ENCODE results near the gene MYZAP. TPM values are rescaled to one million over a fixed set of nuclear protein-coding genes. Genes with fewer than 3 reads are reported as not detected.

The MYZAP gene
- total RNA-seq, 1 experiment from 2014 or later: 0.68 TPM

GRCh38 chr15:57619746-57620145 is 28.0 kb downstream of the MYZAP start:
- no peak overlapping the region for H3K27ac Mint-ChIP-seq
- H3K9me3 Mint-ChIP-seq: no peaks in the 10 kb centered on the region
- H3K4me3 Mint-ChIP-seq: no peak overlapping the region
- TF ChIP-seq FOXP1 (CRISPR knock-in tag; IDR thresholded peaks at IDR 0.05; ENCODE audit: borderline replicate concordance) (no peak), SOX15 (CRISPR knock-in tag; IDR thresholded peaks at IDR 0.05) (no peak), ZBTB21 (CRISPR knock-in tag; IDR thresholded peaks at IDR 0.05; ENCODE audit: borderline replicate concordance) (no peak), ZNF263 (CRISPR knock-in tag; IDR thresholded peaks at IDR 0.05; ENCODE audit: low read depth) (no peak), ZNF317 (CRISPR knock-in tag; IDR thresholded peaks at IDR 0.05; ENCODE audit: borderline replicate concordance, low read depth) (no peak), OVOL2 (CRISPR knock-in tag; IDR thresholded peaks at IDR 0.05; ENCODE audit: borderline replicate concordance) (no peak)
- POLR2A ChIA-PET: no interaction called here
- H3K36me3 Mint-ChIP-seq: no peaks in the 10 kb centered on the region
- H3K4me1 Mint-ChIP-seq: peaks cover 11% of the 10 kb centered on the region
- CTCF ChIA-PET: interaction anchor here (1.0 to 1.9 kb wide), 6 partner anchors 9 to 53 kb away, joined by 3 to 8 read pairs (median 3); no protein-coding TSS in a partner anchor
- no peak for DNase-seq (ENCODE audit: low spot score)
- ATAC-seq: peak; percentile 79
- H3K27me3 Mint-ChIP-seq (ENCODE audit: low read depth): no peaks in the 10 kb centered on the region

DNA sequence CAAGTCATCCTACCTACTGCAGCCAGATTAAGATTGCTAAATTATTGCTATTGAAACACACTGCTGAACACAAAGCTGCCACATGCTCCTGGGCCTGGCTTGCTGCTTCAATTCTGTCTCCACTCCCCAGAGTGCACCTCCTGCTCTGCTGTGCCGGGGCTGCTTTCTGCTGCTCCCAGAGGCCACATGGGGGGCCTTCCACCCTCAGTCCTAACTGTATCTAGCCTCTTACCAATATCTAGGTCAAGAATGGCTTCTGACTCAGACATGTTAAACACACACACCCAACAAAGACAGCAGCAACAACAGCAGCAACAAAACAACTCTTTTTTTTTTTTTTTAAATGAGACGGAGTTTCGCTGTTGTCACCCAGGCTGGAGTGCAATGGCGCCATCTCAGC is 33.0 kb downstream of the MYZAP start:
- TF ChIP-seq GRHL2 (CRISPR knock-in tag; IDR thresholded peaks at IDR 0.05; ENCODE audit: insufficient replicate concordance, severe bottlenecking): no peak
- TF ChIP-seq ZNF532 (CRISPR knock-in tag; IDR thresholded peaks at IDR 0.05; ENCODE audit: borderline replicate concordance): no peak
- no peak for TF ChIP-seq NR2C2 (CRISPR knock-in tag; IDR thresholded peaks at IDR 0.05)
- TF ChIP-seq NR3C1 (CRISPR knock-in tag; conservative IDR thresholded peaks at IDR 0.05; ENCODE audit: low read depth): no peak
- TF ChIP-seq, protein P1, sequence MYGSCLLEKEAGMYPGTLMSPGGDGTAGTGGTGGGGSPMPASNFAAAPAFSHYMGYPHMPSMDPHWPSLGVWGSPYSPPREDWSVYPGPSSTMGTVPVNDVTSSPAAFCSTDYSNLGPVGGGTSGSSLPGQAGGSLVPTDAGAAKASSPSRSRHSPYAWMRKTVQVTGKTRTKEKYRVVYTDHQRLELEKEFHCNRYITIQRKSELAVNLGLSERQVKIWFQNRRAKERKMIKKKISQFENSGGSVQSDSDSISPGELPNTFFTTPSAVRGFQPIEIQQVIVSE (CRISPR knock-in tag; IDR thresholded peaks at IDR 0.05; ENCODE audit: borderline replicate concordance): no peak
- no peak for TF ChIP-seq EMX1 (CRISPR knock-in tag; IDR thresholded peaks at IDR 0.05)
- no peak for TF ChIP-seq USF1 (CRISPR knock-in tag; IDR thresholded peaks at IDR 0.05)
- TF ChIP-seq, protein P2, sequence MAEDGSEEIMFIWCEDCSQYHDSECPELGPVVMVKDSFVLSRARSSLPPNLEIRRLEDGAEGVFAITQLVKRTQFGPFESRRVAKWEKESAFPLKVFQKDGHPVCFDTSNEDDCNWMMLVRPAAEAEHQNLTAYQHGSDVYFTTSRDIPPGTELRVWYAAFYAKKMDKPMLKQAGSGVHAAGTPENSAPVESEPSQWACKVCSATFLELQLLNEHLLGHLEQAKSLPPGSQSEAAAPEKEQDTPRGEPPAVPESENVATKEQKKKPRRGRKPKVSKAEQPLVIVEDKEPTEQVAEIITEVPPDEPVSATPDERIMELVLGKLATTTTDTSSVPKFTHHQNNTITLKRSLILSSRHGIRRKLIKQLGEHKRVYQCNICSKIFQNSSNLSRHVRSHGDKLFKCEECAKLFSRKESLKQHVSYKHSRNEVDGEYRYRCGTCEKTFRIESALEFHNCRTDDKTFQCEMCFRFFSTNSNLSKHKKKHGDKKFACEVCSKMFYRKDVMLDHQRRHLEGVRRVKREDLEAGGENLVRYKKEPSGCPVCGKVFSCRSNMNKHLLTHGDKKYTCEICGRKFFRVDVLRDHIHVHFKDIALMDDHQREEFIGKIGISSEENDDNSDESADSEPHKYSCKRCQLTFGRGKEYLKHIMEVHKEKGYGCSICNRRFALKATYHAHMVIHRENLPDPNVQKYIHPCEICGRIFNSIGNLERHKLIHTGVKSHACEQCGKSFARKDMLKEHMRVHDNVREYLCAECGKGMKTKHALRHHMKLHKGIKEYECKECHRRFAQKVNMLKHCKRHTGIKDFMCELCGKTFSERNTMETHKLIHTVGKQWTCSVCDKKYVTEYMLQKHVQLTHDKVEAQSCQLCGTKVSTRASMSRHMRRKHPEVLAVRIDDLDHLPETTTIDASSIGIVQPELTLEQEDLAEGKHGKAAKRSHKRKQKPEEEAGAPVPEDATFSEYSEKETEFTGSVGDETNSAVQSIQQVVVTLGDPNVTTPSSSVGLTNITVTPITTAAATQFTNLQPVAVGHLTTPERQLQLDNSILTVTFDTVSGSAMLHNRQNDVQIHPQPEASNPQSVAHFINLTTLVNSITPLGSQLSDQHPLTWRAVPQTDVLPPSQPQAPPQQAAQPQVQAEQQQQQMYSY (CRISPR knock-in tag; IDR thresholded peaks at IDR 0.05): no peak
- TF ChIP-seq, protein P3, sequence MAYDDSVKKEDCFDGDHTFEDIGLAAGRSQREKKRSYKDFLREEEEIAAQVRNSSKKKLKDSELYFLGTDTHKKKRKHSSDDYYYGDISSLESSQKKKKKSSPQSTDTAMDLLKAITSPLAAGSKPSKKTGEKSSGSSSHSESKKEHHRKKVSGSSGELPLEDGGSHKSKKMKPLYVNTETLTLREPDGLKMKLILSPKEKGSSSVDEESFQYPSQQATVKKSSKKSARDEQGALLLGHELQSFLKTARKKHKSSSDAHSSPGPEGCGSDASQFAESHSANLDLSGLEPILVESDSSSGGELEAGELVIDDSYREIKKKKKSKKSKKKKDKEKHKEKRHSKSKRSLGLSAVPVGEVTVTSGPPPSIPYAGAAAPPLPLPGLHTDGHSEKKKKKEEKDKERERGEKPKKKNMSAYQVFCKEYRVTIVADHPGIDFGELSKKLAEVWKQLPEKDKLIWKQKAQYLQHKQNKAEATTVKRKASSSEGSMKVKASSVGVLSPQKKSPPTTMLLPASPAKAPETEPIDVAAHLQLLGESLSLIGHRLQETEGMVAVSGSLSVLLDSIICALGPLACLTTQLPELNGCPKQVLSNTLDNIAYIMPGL (CRISPR knock-in tag; IDR thresholded peaks at IDR 0.05): no peak
- TF ChIP-seq, protein P4, sequence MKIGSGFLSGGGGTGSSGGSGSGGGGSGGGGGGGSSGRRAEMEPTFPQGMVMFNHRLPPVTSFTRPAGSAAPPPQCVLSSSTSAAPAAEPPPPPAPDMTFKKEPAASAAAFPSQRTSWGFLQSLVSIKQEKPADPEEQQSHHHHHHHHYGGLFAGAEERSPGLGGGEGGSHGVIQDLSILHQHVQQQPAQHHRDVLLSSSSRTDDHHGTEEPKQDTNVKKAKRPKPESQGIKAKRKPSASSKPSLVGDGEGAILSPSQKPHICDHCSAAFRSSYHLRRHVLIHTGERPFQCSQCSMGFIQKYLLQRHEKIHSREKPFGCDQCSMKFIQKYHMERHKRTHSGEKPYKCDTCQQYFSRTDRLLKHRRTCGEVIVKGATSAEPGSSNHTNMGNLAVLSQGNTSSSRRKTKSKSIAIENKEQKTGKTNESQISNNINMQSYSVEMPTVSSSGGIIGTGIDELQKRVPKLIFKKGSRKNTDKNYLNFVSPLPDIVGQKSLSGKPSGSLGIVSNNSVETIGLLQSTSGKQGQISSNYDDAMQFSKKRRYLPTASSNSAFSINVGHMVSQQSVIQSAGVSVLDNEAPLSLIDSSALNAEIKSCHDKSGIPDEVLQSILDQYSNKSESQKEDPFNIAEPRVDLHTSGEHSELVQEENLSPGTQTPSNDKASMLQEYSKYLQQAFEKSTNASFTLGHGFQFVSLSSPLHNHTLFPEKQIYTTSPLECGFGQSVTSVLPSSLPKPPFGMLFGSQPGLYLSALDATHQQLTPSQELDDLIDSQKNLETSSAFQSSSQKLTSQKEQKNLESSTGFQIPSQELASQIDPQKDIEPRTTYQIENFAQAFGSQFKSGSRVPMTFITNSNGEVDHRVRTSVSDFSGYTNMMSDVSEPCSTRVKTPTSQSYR (CRISPR knock-in tag; IDR thresholded peaks at IDR 0.05): no peak
- TF ChIP-seq HMGA2 (CRISPR knock-in tag; IDR thresholded peaks at IDR 0.05): no peak
- TF ChIP-seq JAZF1 (CRISPR knock-in tag; IDR thresholded peaks at IDR 0.05): no peak
- TF ChIP-seq CREM (CRISPR knock-in tag; IDR thresholded peaks at IDR 0.05): no peak
- TF ChIP-seq, protein P5, sequence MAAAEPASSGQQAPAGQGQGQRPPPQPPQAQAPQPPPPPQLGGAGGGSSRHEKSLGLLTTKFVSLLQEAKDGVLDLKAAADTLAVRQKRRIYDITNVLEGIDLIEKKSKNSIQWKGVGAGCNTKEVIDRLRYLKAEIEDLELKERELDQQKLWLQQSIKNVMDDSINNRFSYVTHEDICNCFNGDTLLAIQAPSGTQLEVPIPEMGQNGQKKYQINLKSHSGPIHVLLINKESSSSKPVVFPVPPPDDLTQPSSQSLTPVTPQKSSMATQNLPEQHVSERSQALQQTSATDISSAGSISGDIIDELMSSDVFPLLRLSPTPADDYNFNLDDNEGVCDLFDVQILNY (CRISPR knock-in tag; IDR thresholded peaks at IDR 0.05): no peak
- H3K27ac Mint-ChIP-seq: no peak overlapping the region
- no peaks in the 10 kb centered on the region for H3K9me3 Mint-ChIP-seq
- no peak overlapping the region for H3K4me3 Mint-ChIP-seq
- peak; percentile 26; the same call in 1 of the 2 replicates for ATAC-seq
- H3K4me1 Mint-ChIP-seq: peaks cover 3% of the 10 kb centered on the region
- no peak for DNase-seq (ENCODE audit: low spot score)
- CTCF ChIA-PET: interaction anchor here (1.0 to 4.5 kb wide), 2 partner anchors 17 to 31 kb away, joined by 4 to 22 read pairs; no protein-coding TSS in a partner anchor
- no peaks in the 10 kb centered on the region for H3K36me3 Mint-ChIP-seq
- POLR2A ChIA-PET: no interaction called here
- no peaks in the 10 kb centered on the region for H3K27me3 Mint-ChIP-seq (ENCODE audit: low read depth)
